HepG2 (cell line): ENCODE measurements around the gene PRKAR1B. TPM values are rescaled to one million over a fixed set of nuclear protein-coding genes. Genes with fewer than 3 reads are reported as not detected.

Source experiments
- ARNT ChIP-seq: fragments of 450-650 bp; IDR thresholded peaks from 2 replicates; pipeline ENCODE4 v1.6.1; 2017
- EED ChIP-seq: sonication (generic); formaldehyde crosslinking; IDR thresholded peaks from 2 replicates; pipeline ENCODE4 v1.5.0; 2020; ENCODE audit warnings: mild to moderate bottlenecking, missing genetic modification reagents
- KAT2B ChIP-seq: fragments of 150-350 bp; IDR thresholded peaks from 2 replicates; pipeline ENCODE4 v1.6.1; 2014; ENCODE audit warnings: low read depth, low read length, borderline replicate concordance
- KLF9 ChIP-seq: IDR thresholded peaks from 2 replicates; pipeline ENCODE4 v1.6.1; 2016; ENCODE audit warnings: low read depth
- KMT2B ChIP-seq: IDR thresholded peaks from 2 replicates; pipeline ENCODE4 v1.6.1; 2016; ENCODE audit warnings: missing genetic modification reagents, missing compliant biosample characterization
- MAFK ChIP-seq, 2 experiments: IDR thresholded peaks in 1 of 2; conservative IDR thresholded peaks in 1 of 2; 2 replicates each; pipeline ENCODE4 v1.6.1; 2011; ENCODE audit warnings: improper control_type of control experiment in 2 of 2, low read length in 2 of 2
- NKX3-1 ChIP-seq: sonication (generic); formaldehyde crosslinking; IDR thresholded peaks from 2 replicates; pipeline ENCODE4 v1.5.0; 2020; ENCODE audit warnings: missing genetic modification reagents
- PITX1 ChIP-seq: sonication (generic); formaldehyde crosslinking; IDR thresholded peaks from 2 replicates; pipeline ENCODE4 v1.5.1; 2020; ENCODE audit warnings: mild to moderate bottlenecking, missing genetic modification reagents
- SMC3 ChIP-seq: IDR thresholded peaks from 2 replicates; pipeline ENCODE4 v1.6.1; 2011; ENCODE audit warnings: low read length, improper control_type of control experiment
- SP4 ChIP-seq: sonication (generic); formaldehyde crosslinking; IDR thresholded peaks from 2 replicates; pipeline ENCODE4 v1.8.1; 2023; ENCODE audit warnings: mild to moderate bottlenecking, missing genetic modification reagents
- SRSF1 ChIP-seq: fragments of 200-400 bp; formaldehyde crosslinking; optimal IDR thresholded peaks from 2 replicates; pipeline ENCODE3; 2017; ENCODE audit warnings: mild to moderate bottlenecking, low read depth, low read length, moderate library complexity
- ZBTB20 ChIP-seq: sonication (generic); formaldehyde crosslinking; IDR thresholded peaks from 2 replicates; pipeline ENCODE4 v1.8.1; 2023; ENCODE audit warnings: missing genetic modification reagents, low read depth, mild to moderate bottlenecking, borderline replicate concordance
- ZKSCAN8 ChIP-seq: IDR thresholded peaks from 2 replicates; pipeline ENCODE4 v1.6.1; 2016; ENCODE audit warnings: borderline replicate concordance, missing genetic modification reagents, missing compliant biosample characterization
- ZNF484 ChIP-seq: sonication (generic); formaldehyde crosslinking; IDR thresholded peaks from 2 replicates; pipeline ENCODE4 v1.5.1; 2020; ENCODE audit warnings: mild to moderate bottlenecking, low read depth, missing genetic modification reagents, borderline replicate concordance
- ZNF530 ChIP-seq: sonication (generic); formaldehyde crosslinking; IDR thresholded peaks from 2 replicates; pipeline ENCODE4 v1.5.0; 2020; ENCODE audit warnings: low read depth, mild to moderate bottlenecking, missing genetic modification reagents
- ZNF564 ChIP-seq: sonication (generic); formaldehyde crosslinking; IDR thresholded peaks from 2 replicates; pipeline ENCODE4 v1.8.1; 2023; ENCODE audit warnings: mild to moderate bottlenecking, missing genetic modification reagents
- ZNF737 ChIP-seq: sonication (generic); formaldehyde crosslinking; IDR thresholded peaks from 2 replicates; pipeline ENCODE4 v1.5.0; 2020; ENCODE audit warnings: missing genetic modification reagents, mild to moderate bottlenecking, borderline replicate concordance
- ZNF883 ChIP-seq: sonication (generic); formaldehyde crosslinking; IDR thresholded peaks from 2 replicates; pipeline ENCODE4 v1.5.1; 2020; ENCODE audit warnings: mild to moderate bottlenecking, missing genetic modification reagents; ENCODE audit errors: not compliant biosample characterization
- polyA plus RNA-seq, 8 experiments: library from polyadenylated mRNA; depleted of rRNA in 3 of 8; stranded (reverse) in 7 of 8; unstranded in 1 of 8; fragments of >200 nt; fragmentation: Illumina TruSeq in 4 of 8; extraction: Trizol in 4 of 8; gene quantifications; 2 replicates each; pipeline versions ENCODE4 v1.2.1 to v1.2.3, GENCODE V29; 2011 to 2016; ENCODE audit warnings: low read depth in 4 of 8, missing spikeins in 1 of 8, mixed read lengths in 1 of 8; ENCODE audit not compliant: insufficient read depth in 1 of 8
- total RNA-seq, 5 experiments: library from RNA; depleted of rRNA; stranded (reverse); fragments of >200 nt; fragmentation: Illumina TruSeq; extraction: Trizol; gene quantifications; 2 replicates each; pipeline ENCODE4 v1.2.3, GENCODE V29; 2016; ENCODE audit warnings: low read depth in 1 of 5
- TF ChIP-seq, protein P1 (sequence below): sonication (generic); formaldehyde crosslinking; IDR thresholded peaks from 2 replicates; pipeline ENCODE4 v1.5.0; 2020; ENCODE audit warnings: missing genetic modification reagents
- TF ChIP-seq, protein P2 (sequence below): sonication (generic); formaldehyde crosslinking; IDR thresholded peaks from 2 replicates; pipeline ENCODE4 v1.5.1; 2020; ENCODE audit warnings: mild to moderate bottlenecking, missing genetic modification reagents, moderate library complexity
- TF ChIP-seq, protein P3 (sequence below): sonication (generic); formaldehyde crosslinking; IDR thresholded peaks from 2 replicates; pipeline ENCODE4 v1.5.1; 2020; ENCODE audit warnings: missing genetic modification reagents, mild to moderate bottlenecking, borderline replicate concordance
- TF ChIP-seq, protein P4 (sequence below): sonication (generic); formaldehyde crosslinking; IDR thresholded peaks from 2 replicates; pipeline ENCODE4 v1.4.0; 2020; ENCODE audit warnings: missing genetic modification reagents

Gene PRKAR1B
- total and polyA plus RNA-seq, 2 of the 13 experiments (the other 11 are each of a cell fraction or from before 2014, with no cell fraction given): 7.9 to 28.2 TPM

DNA sequence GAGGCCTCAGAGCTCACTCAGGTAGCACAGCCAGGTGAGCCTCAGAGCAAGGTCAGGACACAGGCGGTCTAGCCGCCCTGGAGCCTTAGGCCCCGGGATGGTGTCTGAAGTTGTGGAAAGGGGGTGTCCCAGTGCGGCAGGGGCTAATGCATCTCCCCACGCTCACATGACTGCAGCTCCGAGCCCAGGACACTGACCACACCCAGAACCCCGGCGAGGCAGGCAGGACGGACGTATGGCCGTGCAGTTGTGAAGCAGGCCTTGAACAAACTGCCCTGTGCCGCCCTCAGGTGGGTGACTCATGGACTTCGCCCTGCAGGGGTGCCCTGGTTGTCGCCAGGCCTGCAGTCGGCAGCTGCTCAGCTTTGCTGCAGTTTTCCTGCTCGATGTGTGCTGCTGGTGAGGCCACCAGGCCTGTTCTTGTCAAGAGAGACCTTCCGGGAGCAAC is 5.0 kb upstream of the PRKAR1B start (continued):
- TF ChIP-seq SP4 (CRISPR knock-in tag) (no peak; the same call in 1 of the 2 replicates), KAT2B (no peak), SRSF1 (no peak), ZBTB20 (CRISPR knock-in tag) (0 out of 2 replicates have a peak, but pooled peaks have one; percentile 28), ZNF530 (CRISPR knock-in tag) (no peak), ZNF883 (CRISPR knock-in tag) (no peak), ARNT (no peak), KLF9 (CRISPR knock-in tag) (no peak), EED (CRISPR knock-in tag) (no peak), MAFK (conservative IDR thresholded peaks at IDR 0.05 in 1 of 2, IDR thresholded peaks at IDR 0.05 in 1 of 2; ENCODE audit: low read length in 2 of 2) (no peak), ZNF737 (CRISPR knock-in tag) (no peak), ZNF484 (no peak), SMC3 (peak; percentile 45; the same call in 1 of the 2 replicates), NKX3-1 (CRISPR knock-in tag) (no peak), ZNF564 (no peak), PITX1 (CRISPR knock-in tag) (0 out of 2 replicates have a peak, but pooled peaks have one; percentile 42), KMT2B (CRISPR knock-in tag) (peak; percentile 60), ZKSCAN8 (CRISPR knock-in tag) (no peak)
- TF ChIP-seq, protein P1, sequence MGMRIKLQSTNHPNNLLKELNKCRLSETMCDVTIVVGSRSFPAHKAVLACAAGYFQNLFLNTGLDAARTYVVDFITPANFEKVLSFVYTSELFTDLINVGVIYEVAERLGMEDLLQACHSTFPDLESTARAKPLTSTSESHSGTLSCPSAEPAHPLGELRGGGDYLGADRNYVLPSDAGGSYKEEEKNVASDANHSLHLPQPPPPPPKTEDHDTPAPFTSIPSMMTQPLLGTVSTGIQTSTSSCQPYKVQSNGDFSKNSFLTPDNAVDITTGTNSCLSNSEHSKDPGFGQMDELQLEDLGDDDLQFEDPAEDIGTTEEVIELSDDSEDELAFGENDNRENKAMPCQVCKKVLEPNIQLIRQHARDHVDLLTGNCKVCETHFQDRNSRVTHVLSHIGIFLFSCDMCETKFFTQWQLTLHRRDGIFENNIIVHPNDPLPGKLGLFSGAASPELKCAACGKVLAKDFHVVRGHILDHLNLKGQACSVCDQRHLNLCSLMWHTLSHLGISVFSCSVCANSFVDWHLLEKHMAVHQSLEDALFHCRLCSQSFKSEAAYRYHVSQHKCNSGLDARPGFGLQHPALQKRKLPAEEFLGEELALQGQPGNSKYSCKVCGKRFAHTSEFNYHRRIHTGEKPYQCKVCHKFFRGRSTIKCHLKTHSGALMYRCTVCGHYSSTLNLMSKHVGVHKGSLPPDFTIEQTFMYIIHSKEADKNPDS (CRISPR knock-in tag): no peak
- TF ChIP-seq, protein P2, sequence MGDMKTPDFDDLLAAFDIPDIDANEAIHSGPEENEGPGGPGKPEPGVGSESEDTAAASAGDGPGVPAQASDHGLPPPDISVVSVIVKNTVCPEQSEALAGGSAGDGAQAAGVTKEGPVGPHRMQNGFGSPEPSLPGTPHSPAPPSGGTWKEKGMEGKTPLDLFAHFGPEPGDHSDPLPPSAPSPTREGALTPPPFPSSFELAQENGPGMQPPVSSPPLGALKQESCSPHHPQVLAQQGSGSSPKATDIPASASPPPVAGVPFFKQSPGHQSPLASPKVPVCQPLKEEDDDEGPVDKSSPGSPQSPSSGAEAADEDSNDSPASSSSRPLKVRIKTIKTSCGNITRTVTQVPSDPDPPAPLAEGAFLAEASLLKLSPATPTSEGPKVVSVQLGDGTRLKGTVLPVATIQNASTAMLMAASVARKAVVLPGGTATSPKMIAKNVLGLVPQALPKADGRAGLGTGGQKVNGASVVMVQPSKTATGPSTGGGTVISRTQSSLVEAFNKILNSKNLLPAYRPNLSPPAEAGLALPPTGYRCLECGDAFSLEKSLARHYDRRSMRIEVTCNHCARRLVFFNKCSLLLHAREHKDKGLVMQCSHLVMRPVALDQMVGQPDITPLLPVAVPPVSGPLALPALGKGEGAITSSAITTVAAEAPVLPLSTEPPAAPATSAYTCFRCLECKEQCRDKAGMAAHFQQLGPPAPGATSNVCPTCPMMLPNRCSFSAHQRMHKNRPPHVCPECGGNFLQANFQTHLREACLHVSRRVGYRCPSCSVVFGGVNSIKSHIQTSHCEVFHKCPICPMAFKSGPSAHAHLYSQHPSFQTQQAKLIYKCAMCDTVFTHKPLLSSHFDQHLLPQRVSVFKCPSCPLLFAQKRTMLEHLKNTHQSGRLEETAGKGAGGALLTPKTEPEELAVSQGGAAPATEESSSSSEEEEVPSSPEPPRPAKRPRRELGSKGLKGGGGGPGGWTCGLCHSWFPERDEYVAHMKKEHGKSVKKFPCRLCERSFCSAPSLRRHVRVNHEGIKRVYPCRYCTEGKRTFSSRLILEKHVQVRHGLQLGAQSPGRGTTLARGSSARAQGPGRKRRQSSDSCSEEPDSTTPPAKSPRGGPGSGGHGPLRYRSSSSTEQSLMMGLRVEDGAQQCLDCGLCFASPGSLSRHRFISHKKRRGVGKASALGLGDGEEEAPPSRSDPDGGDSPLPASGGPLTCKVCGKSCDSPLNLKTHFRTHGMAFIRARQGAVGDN (CRISPR knock-in tag): peak; percentile 98
- TF ChIP-seq, protein P3, sequence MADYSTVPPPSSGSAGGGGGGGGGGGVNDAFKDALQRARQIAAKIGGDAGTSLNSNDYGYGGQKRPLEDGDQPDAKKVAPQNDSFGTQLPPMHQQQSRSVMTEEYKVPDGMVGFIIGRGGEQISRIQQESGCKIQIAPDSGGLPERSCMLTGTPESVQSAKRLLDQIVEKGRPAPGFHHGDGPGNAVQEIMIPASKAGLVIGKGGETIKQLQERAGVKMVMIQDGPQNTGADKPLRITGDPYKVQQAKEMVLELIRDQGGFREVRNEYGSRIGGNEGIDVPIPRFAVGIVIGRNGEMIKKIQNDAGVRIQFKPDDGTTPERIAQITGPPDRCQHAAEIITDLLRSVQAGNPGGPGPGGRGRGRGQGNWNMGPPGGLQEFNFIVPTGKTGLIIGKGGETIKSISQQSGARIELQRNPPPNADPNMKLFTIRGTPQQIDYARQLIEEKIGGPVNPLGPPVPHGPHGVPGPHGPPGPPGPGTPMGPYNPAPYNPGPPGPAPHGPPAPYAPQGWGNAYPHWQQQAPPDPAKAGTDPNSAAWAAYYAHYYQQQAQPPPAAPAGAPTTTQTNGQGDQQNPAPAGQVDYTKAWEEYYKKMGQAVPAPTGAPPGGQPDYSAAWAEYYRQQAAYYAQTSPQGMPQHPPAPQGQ (CRISPR knock-in tag): peak; percentile 55; the same call in 1 of the 2 replicates
- TF ChIP-seq, protein P4, sequence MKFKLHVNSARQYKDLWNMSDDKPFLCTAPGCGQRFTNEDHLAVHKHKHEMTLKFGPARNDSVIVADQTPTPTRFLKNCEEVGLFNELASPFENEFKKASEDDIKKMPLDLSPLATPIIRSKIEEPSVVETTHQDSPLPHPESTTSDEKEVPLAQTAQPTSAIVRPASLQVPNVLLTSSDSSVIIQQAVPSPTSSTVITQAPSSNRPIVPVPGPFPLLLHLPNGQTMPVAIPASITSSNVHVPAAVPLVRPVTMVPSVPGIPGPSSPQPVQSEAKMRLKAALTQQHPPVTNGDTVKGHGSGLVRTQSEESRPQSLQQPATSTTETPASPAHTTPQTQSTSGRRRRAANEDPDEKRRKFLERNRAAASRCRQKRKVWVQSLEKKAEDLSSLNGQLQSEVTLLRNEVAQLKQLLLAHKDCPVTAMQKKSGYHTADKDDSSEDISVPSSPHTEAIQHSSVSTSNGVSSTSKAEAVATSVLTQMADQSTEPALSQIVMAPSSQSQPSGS: peak; percentile 75
